Panc1 (cell line): ENCODE results near the gene SBF2. TPM values are rescaled to one million over a fixed set of nuclear protein-coding genes. Genes with fewer than 3 reads are reported as not detected.

Source experiments
- ATAC-seq: fragments of 200-7000 bp; cut with Tn5 transposase; 2 replicates; pipeline ENCODE4 v1.9.1; 2020; ENCODE audit warnings: mild to moderate bottlenecking, moderate library complexity
- BruUV-seq: library from RNA; stranded (reverse); fragments of 400-500 nt; replicated peaks from 2 replicates; lab custom pipeline; 2021; lab: Mats Ljungman, UMichigan
- CTCF ChIA-PET: fragments of 300-600 bp; sonication (Branson Sonifier 250); formaldehyde crosslinking; loops from one replicate; lab custom pipeline; 2022; ENCODE audit warnings: antibody characterized with exemption; lab: Charles Lee
- POLR2A ChIA-PET: fragments of 300-600 bp; sonication (Branson Sonifier 250); formaldehyde crosslinking; loops from one replicate; lab custom pipeline; 2022; ENCODE audit warnings: antibody characterized with exemption; lab: Charles Lee
- DNase-seq: peaks from one replicate; pipeline ENCODE4 v3.0.0-alpha.2; 2010; ENCODE audit warnings: low read depth, low spot score
- H3K27ac ChIP-seq: 2 replicates; pipeline ENCODE4 v1.5.1; 2011; ENCODE audit warnings: mild to moderate bottlenecking, low read length, inconsistent platforms
- H3K27me3 ChIP-seq: fragments of 200-500 bp; sonication (Bioruptor generic); 2 replicates; pipeline ENCODE4 v1.6.0; 2014; ENCODE audit warnings: low read length, inconsistent platforms; ENCODE audit not compliant: control insufficient read depth, insufficient read depth
- H3K36me3 ChIP-seq: fragments of 200-500 bp; sonication (Bioruptor generic); 2 replicates; pipeline ENCODE4 v1.5.1; 2014; ENCODE audit warnings: inconsistent platforms, mild to moderate bottlenecking, low read length, moderate library complexity; ENCODE audit not compliant: control insufficient read depth, insufficient read depth
- H3K4me1 ChIP-seq: 2 replicates; pipeline ENCODE4 v1.5.1; 2011; ENCODE audit warnings: inconsistent platforms, mild to moderate bottlenecking, low read length, moderate library complexity; ENCODE audit not compliant: control insufficient read depth, insufficient read depth
- H3K4me3 ChIP-seq, 2 experiments: 2 replicates each; pipeline ENCODE4 v1.5.1; 2011 to 2012; ENCODE audit warnings: low read depth in 2 of 2, low read length in 2 of 2, mild to moderate bottlenecking in 2 of 2, inconsistent platforms in 1 of 2, moderate library complexity in 1 of 2
- H3K9me3 ChIP-seq: fragments of 200-500 bp; sonication (Bioruptor generic); 2 replicates; pipeline ENCODE4 v1.5.1; 2014; ENCODE audit warnings: low read depth, mild to moderate bottlenecking, inconsistent platforms, low read length, moderate library complexity; ENCODE audit not compliant: control insufficient read depth, insufficient read depth
- POLR2AphosphoS5 ChIP-seq: IDR thresholded peaks from 2 replicates; pipeline ENCODE4 v1.6.1; 2012; ENCODE audit warnings: mild to moderate bottlenecking, low read depth, low read length, moderate library complexity
- REST ChIP-seq, 2 experiments: IDR thresholded peaks; 2 replicates each; pipeline ENCODE4 v1.6.1; 2011 to 2012; ENCODE audit warnings: low read depth in 2 of 2, control low read depth in 1 of 2, low read length in 1 of 2, mild to moderate bottlenecking in 1 of 2, moderate library complexity in 1 of 2; ENCODE audit not compliant: insufficient read depth in 1 of 2
- SIN3A ChIP-seq: IDR thresholded peaks from 2 replicates; pipeline ENCODE4 v1.6.1; 2012; ENCODE audit warnings: low read depth, mild to moderate bottlenecking, low read length, moderate library complexity, borderline replicate concordance; ENCODE audit not compliant: insufficient read depth
- TCF7L2 ChIP-seq: IDR thresholded peaks from 2 replicates; pipeline ENCODE4 v1.6.1; 2011; ENCODE audit warnings: mild to moderate bottlenecking, low read depth, low read length, inconsistent platforms
- in situ Hi-C: cut with HindIII; loops from 2 replicates; pipeline ENCODE4 v1.10.0; 2016; ENCODE audit warnings: low sequenced_read_pairs, low pct_unique_long_range_greater_than_20kb
- intact Hi-C: fragments of 100-400 bp; cut with micrococcal nuclease; formaldehyde crosslinking; loops from one replicate; pipeline ENCODE4 v1.10.0; 2022; ENCODE audit not compliant: unreplicated experiment
- total RNA-seq: library from RNA; stranded (reverse); gene quantifications from one replicate; pipeline ENCODE4 v1.2.1, GENCODE V29; 2021; ENCODE audit not compliant: unreplicated experiment
- TF ChIP-seq, protein P1 (sequence below): fragments of 450-650 bp; IDR thresholded peaks from 2 replicates; pipeline ENCODE4 v1.5.1; 2017; ENCODE audit warnings: mild to moderate bottlenecking

Gene SBF2
- total RNA-seq, 1 experiment from 2014 or later = 65.0 TPM

- TSS peak; percentile 23 for BruUV-seq
- 0 out of 2 replicates have a peak, but pooled peaks cover 3% of the 10 kb centered on the region for H3K4me1 ChIP-seq
- ChIA-PET POLR2A (no interaction called here), CTCF (no interaction called here)
- DNase-seq = no peak
- no peaks in the 10 kb centered on the region for H3K36me3 ChIP-seq
- no peaks in the 10 kb centered on the region for H3K27me3 ChIP-seq
- H3K27ac ChIP-seq = peak overlapping the region; percentile 70; the same call in 1 of the 2 replicates
- intact Hi-C loops = no loop called here
- no peak for ATAC-seq
- no peak overlapping the region for H3K4me3 ChIP-seq
- TF ChIP-seq POLR2AphosphoS5 (no peak), TCF7L2 (no peak), REST (IDR thresholded peaks at IDR 0.05; ENCODE audit: insufficient read depth in 1 of 2, low read depth in 2 of 2, low read length in 1 of 2) (no peak), SIN3A (no peak)
- TF ChIP-seq, protein P1, sequence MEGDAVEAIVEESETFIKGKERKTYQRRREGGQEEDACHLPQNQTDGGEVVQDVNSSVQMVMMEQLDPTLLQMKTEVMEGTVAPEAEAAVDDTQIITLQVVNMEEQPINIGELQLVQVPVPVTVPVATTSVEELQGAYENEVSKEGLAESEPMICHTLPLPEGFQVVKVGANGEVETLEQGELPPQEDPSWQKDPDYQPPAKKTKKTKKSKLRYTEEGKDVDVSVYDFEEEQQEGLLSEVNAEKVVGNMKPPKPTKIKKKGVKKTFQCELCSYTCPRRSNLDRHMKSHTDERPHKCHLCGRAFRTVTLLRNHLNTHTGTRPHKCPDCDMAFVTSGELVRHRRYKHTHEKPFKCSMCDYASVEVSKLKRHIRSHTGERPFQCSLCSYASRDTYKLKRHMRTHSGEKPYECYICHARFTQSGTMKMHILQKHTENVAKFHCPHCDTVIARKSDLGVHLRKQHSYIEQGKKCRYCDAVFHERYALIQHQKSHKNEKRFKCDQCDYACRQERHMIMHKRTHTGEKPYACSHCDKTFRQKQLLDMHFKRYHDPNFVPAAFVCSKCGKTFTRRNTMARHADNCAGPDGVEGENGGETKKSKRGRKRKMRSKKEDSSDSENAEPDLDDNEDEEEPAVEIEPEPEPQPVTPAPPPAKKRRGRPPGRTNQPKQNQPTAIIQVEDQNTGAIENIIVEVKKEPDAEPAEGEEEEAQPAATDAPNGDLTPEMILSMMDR = no peak
- in situ Hi-C loops = no loop called here
- peaks cover 9% of the 10 kb centered on the region; the same call in 1 of the 2 replicates for H3K9me3 ChIP-seq
Observed at GRCh38 chr11:9895006-9895405, 399.0 kb downstream of the SBF2 start.

- ChIA-PET POLR2A (interaction anchor here (0.6 kb wide), 1 partner anchor 45 kb away, joined by 3 read pairs; no protein-coding TSS in a partner anchor), CTCF (no interaction called here)
- no peaks in the 10 kb centered on the region for H3K27me3 ChIP-seq
- ATAC-seq (peak; percentile 34), DNase-seq (no peak)
- intact Hi-C loops = no loop called here
- H3K27ac ChIP-seq = peak overlapping the region; percentile 65
- no peak overlapping the region for H3K4me3 ChIP-seq
- no TSS peak for BruUV-seq
- no peaks in the 10 kb centered on the region for H3K36me3 ChIP-seq
- peaks cover 9% of the 10 kb centered on the region; the same call in 1 of the 2 replicates for H3K9me3 ChIP-seq
- TF ChIP-seq, protein P1 = no peak
- TF ChIP-seq TCF7L2 = no peak
- TF ChIP-seq REST (IDR thresholded peaks at IDR 0.05; ENCODE audit: insufficient read depth in 1 of 2, low read depth in 2 of 2, low read length in 1 of 2) = no peak
- no peak for TF ChIP-seq SIN3A
- TF ChIP-seq POLR2AphosphoS5 = no peak
- peaks cover 8% of the 10 kb centered on the region; the same call in 1 of the 2 replicates for H3K4me1 ChIP-seq
- in situ Hi-C loops = no loop called here
Observed at GRCh38 chr11:9893474-9893873, 400.5 kb downstream of the SBF2 start.
